GM23338 (cell line): Measurements from ENCODE around the gene CTAGE1. TPM values are rescaled to one million over a fixed set of nuclear protein-coding genes. Genes with fewer than 3 reads are reported as not detected.

ENCODE experiments used
- ATAC-seq: fragments of 200-7000 bp; cut with Tn5 transposase; 3 replicates; pipeline ENCODE4 v1.9.1; 2020
- DNase-seq: peaks from one replicate; pipeline ENCODE4 v3.0.0-alpha.2; 2015; ENCODE audit warnings: low spot score
- H2AFZ ChIP-seq: fragments of 200-600 bp; sonication (generic); 2 replicates; pipeline ENCODE4 v1.8.0; 2016; ENCODE audit warnings: antibody characterized with exemption, mild to moderate bottlenecking, moderate library complexity
- H3F3A ChIP-seq: fragments of 200-600 bp; sonication (generic); replicated peaks from 2 replicates; pipeline ENCODE4 v1.8.0; 2017; ENCODE audit warnings: antibody characterized with exemption, mixed run types, low read depth
- H3K27ac ChIP-seq: fragments of 200-600 bp; sonication (generic); 2 replicates; pipeline ENCODE4 v1.6.1; 2016; ENCODE audit warnings: low read depth
- H3K27me3 ChIP-seq: fragments of 200-600 bp; sonication (generic); 2 replicates; pipeline ENCODE4 v1.8.0; 2016; ENCODE audit warnings: mild to moderate bottlenecking, mixed run types, moderate library complexity; ENCODE audit not compliant: insufficient read depth
- H3K36me3 ChIP-seq: fragments of 200-600 bp; sonication (generic); 2 replicates; pipeline ENCODE4 v1.8.0; 2016; ENCODE audit warnings: mild to moderate bottlenecking; ENCODE audit not compliant: insufficient read depth
- H3K4me1 ChIP-seq: fragments of 200-600 bp; sonication (generic); 2 replicates; pipeline ENCODE4 v1.8.0; 2016; ENCODE audit warnings: mild to moderate bottlenecking, moderate library complexity; ENCODE audit not compliant: insufficient read depth
- H3K4me2 ChIP-seq: fragments of 200-600 bp; sonication (generic); 2 replicates; pipeline ENCODE4 v1.7.1; 2017; ENCODE audit warnings: mixed run types
- H3K4me3 ChIP-seq: fragments of 200-600 bp; sonication (generic); 2 replicates; pipeline ENCODE4 v1.6.1; 2016; ENCODE audit warnings: mixed run types
- H3K79me2 ChIP-seq: fragments of 200-600 bp; sonication (generic); replicated peaks from 2 replicates; pipeline ENCODE4 v1.8.0; 2017; ENCODE audit warnings: mild to moderate bottlenecking; ENCODE audit not compliant: insufficient read depth
- H3K9me2 ChIP-seq: fragments of 200-600 bp; sonication (generic); 2 replicates; pipeline ENCODE4 v1.8.0; 2017; ENCODE audit not compliant: insufficient read depth
- H4K20me1 ChIP-seq: fragments of 200-600 bp; sonication (generic); replicated peaks from 2 replicates; pipeline ENCODE4 v1.8.0; 2017; ENCODE audit warnings: mild to moderate bottlenecking; ENCODE audit not compliant: insufficient read depth
- H3K27ac Mint-ChIP-seq: 2 replicates; pipeline ENCODE4 v1.8.0; 2020; ENCODE audit warnings: inconsistent platforms, mild to moderate bottlenecking, moderate library complexity, mixed read lengths
- H3K27me3 Mint-ChIP-seq: 3 replicates; pipeline ENCODE4 v1.8.0; 2022; ENCODE audit warnings: low read depth, mild to moderate bottlenecking, moderate library complexity, mixed read lengths, inconsistent platforms; ENCODE audit not compliant: insufficient read depth, poor library complexity
- H3K36me3 Mint-ChIP-seq: 3 replicates; pipeline ENCODE4 v1.8.0; 2021; ENCODE audit warnings: low read depth, mild to moderate bottlenecking, inconsistent platforms, moderate library complexity, mixed read lengths
- H3K4me1 Mint-ChIP-seq: 3 replicates; pipeline ENCODE4 v1.8.0; 2020; ENCODE audit warnings: mild to moderate bottlenecking, inconsistent platforms, mixed read lengths
- H3K4me3 Mint-ChIP-seq: 3 replicates; pipeline ENCODE4 v1.8.0; 2021; ENCODE audit warnings: moderate library complexity, mild to moderate bottlenecking, inconsistent platforms, mixed read lengths
- H3K9me3 Mint-ChIP-seq: 3 replicates; pipeline ENCODE4 v1.8.0; 2020; ENCODE audit warnings: moderate library complexity, mild to moderate bottlenecking, inconsistent platforms, mixed read lengths
- CREB1 ChIP-seq: fragments of 250-450 bp; sonication (Bioruptor Pico); IDR thresholded peaks from 2 replicates; pipeline ENCODE4 v1.5.0; 2020; ENCODE audit warnings: low read depth, mild to moderate bottlenecking, moderate library complexity
- CTCF ChIP-seq, 2 experiments: fragments of 200-600 bp in 1 of 2; sonication (generic) in 1 of 2; conservative IDR thresholded peaks; 2 replicates each; pipeline versions ENCODE4 v1.5.1 to v1.6.1; 2016 to 2017; ENCODE audit warnings: antibody characterized with exemption in 2 of 2, low read depth in 2 of 2, mild to moderate bottlenecking in 2 of 2, moderate library complexity in 1 of 2
- EZH2phosphoT487 ChIP-seq: fragments of 200-600 bp; sonication (generic); IDR thresholded peaks from one replicate; pipeline ENCODE4 v1.8.1; 2018; ENCODE audit warnings: antibody characterized with exemption; ENCODE audit not compliant: unreplicated experiment
- NANOG ChIP-seq: IDR thresholded peaks from 2 replicates; pipeline ENCODE4 v1.6.1; 2016; ENCODE audit warnings: antibody characterized with exemption, borderline replicate concordance
- STAT1 ChIP-seq: IDR thresholded peaks from one replicate; pipeline ENCODE4 v1.6.1; 2016; ENCODE audit warnings: antibody characterized with exemption; ENCODE audit not compliant: unreplicated experiment
- ZNF114 ChIP-seq: fragments of 250-450 bp; sonication (Bioruptor Pico); IDR thresholded peaks from 2 replicates; pipeline ENCODE4 v1.5.0; 2020; ENCODE audit warnings: mild to moderate bottlenecking, moderate library complexity
- ZNF462 ChIP-seq: fragments of 250-450 bp; sonication (Bioruptor Pico); IDR thresholded peaks from 2 replicates; pipeline ENCODE4 v1.5.0; 2020; ENCODE audit warnings: mild to moderate bottlenecking, moderate library complexity
- polyA plus RNA-seq: library from polyadenylated mRNA; unstranded; fragments of >200 nt; fragmentation: Nextera tagmentation; extraction: Ambion mirVana; gene quantifications from 2 replicates; pipeline ENCODE4 v1.2.1, GENCODE V29; 2016
- total RNA-seq: library from RNA; depleted of rRNA; stranded (reverse); fragments of >200 nt; shearing (Covaris generic); gene quantifications from 2 replicates; pipeline ENCODE4 v1.2.3, GENCODE V29; 2014

The CTAGE1 gene
- total and polyA plus RNA-seq, 2 experiments from 2014 or later, result 0.03 to 0.06 TPM

DNA sequence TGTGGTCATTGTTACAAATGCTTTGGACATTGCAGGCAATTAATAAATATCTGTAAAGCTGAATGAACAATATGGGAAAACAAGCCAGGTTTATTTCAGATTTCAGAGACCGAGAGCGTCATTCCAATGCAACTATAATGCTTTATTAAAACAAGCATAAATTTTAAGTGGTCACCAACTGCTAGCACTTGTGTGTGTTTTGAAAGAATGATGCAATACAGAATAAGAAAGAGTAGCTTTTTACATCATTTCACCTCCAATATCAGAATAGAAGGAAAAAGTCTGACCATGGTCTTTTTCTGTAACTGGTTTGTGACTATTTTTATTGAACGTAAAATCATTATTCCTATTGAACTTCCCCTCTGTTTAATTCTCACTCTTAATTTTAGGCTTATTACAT, 7.6 kb downstream of the CTAGE1 start:
- H3K27me3 ChIP-seq, result no peaks in the 10 kb centered on the region

More for the DNA sequence above, 7.6 kb downstream of the CTAGE1 start:
- TF ChIP-seq ZNF462 (no peak), ZNF114 (CRISPR knock-in tag) (no peak), EZH2phosphoT487 (no peak), NANOG (no peak), STAT1 (no peak), CREB1 (CRISPR knock-in tag) (no peak), CTCF (conservative IDR thresholded peaks at IDR 0.05; ENCODE audit: low read depth in 2 of 2) (no peak)
- no peaks in the 10 kb centered on the region for H3K36me3 ChIP-seq
- no peak overlapping the region for H2AFZ ChIP-seq
- H3K27ac ChIP-seq, result no peak overlapping the region
- no peak overlapping the region for H3K4me3 Mint-ChIP-seq
- no peaks in the 10 kb centered on the region for H4K20me1 ChIP-seq
- ATAC-seq (no peak), DNase-seq (no peak)
- H3F3A ChIP-seq, result no peaks in the 10 kb centered on the region
- H3K4me1 Mint-ChIP-seq, result peaks cover 3% of the 10 kb centered on the region; the same call in 1 of the 3 replicates
- no peak overlapping the region for H3K4me3 ChIP-seq
- 0 out of 3 replicates have a peak, but pooled peaks cover 3% of the 10 kb centered on the region for H3K36me3 Mint-ChIP-seq
- H3K4me1 ChIP-seq, result no peaks in the 10 kb centered on the region
- peaks cover 5% of the 10 kb centered on the region; the same call in 2 of the 3 replicates for H3K9me3 Mint-ChIP-seq
- H3K4me2 ChIP-seq, result no peak overlapping the region
- H3K27ac Mint-ChIP-seq, result no peak overlapping the region
- H3K27me3 Mint-ChIP-seq, result no peaks in the 10 kb centered on the region
- no peaks in the 10 kb centered on the region for H3K79me2 ChIP-seq
- H3K9me2 ChIP-seq, result no peaks in the 10 kb centered on the region
